Smooth muscle cell of the brain vasculature (primary cell): ENCODE results near the gene LRCH1.

Experiments
- DNase-seq: peaks from one replicate; pipeline ENCODE4 v3.0.0-alpha.2; 2012; ENCODE audit warnings: low read depth, low spot score

LRCH1 gene

DNA sequence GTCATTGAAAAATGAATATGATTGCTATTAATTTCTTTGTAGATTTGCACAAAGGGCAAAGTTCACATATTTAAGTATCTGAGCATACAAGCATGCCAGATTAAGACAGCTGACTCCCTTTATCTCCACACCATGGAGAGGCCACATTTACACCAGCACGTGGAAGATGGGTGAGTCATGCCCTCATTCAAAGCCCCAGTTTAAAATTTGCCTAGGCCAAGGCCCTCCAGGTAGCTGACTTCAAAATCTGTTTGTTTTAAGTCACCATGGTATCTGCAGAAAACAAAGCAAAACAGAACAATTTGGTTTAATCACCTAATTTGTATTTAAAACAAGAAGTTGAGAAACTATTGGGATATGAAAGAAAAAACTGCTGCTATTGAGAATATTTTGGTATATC, 134.8 kb downstream of the LRCH1 start:
- no peak for DNase-seq

DNA sequence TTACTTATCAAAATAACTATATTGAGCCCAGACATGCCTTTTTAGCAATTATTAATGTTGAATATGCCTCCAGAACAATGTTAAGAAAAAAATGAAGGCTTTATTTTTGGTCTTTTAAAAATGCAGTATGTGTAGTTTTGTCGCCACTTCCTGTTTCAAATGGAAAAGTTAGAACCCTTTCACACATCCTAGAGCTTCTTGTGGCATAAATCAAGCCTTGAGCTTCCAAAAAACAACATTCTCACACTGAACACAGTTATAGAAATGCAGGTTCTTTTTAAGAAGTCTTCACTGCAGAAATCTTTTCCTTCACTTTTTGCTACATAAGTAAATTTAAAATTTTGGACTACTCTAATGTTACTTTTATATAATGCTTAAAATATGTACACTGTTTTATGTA, 135.3 kb downstream of the LRCH1 start:
- DNase-seq: no peak

DNA sequence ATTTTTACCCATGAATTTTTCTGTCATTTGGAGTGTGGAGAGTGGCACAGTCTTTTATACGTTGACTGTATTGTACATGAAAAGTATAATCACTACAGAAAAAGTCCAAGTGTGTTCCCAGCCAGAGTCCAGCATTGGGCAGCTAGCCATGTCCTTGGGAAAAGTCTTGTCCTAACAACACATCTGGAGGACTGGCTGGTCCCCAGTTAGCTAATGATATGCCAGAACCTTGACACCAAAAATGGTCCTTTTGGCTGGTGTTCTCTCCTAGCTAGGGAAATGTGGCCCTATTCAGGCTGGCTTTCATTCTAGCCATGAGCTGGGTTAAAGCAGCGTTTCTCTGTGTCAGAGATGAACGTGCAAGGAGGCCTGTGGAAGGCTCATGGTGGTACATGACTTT, 145.0 kb downstream of the LRCH1 start:
- DNase-seq: no peak

DNA sequence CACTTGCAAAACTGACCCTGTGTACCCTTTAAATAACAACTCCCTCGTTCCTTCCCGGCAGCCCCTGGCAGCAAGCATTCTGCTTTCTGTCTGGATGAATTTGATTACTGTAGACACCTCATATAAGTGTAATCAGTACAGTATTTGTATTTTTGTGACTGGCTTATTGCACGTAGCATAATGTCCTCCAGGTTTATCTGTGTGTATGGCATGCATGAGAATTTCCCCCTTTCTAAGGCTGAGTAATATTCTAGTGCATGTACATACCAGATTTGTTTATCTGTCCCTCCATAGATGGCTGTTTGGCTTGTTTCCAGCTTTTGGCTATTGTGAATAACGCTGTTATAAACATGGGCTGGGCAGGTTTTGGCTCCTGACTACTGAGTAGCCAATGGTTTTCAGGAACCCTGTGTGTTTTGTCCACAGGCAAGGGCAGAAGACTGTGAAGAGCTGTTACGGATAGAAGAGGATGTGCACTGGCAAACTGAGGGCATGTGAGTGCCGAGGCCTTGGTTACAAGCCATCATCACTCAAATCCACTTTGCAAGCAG, 146.0 kb downstream of the LRCH1 start:
- DNase-seq: no peak

DNA sequence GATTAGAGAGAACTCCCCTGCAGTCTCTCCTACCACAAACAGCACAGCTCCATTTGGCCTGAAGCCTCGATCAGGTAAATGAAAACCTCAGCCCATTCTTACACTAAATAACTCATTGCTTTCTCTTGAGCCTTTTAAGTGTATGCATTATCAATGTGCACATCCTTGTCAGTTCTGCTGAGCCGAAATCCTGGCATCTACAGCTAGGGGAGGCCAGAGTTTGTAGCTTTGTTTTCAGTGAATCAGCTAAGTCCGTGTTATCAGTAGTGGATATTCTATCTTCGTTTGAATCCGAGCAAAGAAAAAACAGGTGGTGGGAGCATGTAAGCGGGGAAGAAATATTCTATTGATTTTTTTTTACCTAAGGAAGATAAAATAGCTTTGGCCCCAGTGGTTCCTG, 159.6 kb downstream of the LRCH1 start:
- DNase-seq: no peak

DNA sequence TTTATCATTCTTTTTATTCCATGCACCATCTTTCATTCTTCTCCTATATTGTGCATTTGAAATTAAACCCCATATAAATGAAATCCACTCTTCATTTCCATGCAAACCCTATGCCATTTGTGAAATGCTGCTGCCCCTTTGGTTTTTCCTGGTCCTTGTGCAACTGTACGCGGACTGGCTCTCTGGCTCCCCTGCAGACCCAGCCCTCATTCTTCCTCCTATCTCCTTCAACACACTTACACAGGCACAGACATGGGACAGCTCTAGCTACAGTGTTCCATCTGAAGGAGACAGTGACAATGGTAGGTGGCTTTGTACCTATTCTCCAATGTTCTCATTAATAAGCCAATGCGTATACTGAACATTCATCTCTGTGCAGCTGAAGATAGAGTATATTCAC, 162.4 kb downstream of the LRCH1 start:
- no peak for DNase-seq

DNA sequence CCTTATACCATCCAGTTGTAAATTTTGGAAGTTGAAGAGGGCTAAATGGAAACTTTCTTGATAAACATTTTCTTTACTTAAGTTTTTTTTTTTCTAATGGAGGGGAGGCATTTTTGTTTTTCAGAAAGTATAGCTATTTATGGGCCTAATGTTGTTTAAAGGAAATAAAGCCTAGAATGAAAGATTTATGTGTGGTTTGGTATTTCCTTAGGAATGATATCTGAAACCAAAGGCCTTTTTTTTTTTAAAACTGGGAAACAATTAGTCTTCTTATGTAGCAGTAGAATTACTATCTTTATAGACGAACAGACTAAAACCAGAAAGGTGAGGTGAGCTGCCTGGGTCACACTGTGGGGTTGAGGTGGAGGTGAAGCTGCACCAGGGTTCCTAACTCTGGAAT, 163.9 kb downstream of the LRCH1 start:
- no peak for DNase-seq

DNA sequence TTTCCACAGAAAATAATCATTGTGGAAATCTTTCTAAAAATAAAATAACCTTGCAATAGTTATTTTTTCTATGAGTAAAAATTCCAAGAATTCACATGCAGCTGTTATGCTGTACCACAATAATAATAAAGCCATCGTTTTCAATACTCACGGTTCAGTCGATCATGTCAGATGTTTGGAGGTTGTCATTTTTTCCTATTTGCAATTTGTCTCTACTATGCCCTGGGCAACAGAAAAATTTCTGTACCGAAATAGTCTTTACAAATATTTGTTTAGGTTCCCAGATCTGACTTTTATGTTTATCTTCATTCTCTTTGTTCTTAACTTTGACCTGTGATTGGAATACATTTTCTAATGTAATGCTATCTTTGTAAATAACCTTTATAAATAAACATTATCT, 164.3 kb downstream of the LRCH1 start:
- DNase-seq: no peak

DNA sequence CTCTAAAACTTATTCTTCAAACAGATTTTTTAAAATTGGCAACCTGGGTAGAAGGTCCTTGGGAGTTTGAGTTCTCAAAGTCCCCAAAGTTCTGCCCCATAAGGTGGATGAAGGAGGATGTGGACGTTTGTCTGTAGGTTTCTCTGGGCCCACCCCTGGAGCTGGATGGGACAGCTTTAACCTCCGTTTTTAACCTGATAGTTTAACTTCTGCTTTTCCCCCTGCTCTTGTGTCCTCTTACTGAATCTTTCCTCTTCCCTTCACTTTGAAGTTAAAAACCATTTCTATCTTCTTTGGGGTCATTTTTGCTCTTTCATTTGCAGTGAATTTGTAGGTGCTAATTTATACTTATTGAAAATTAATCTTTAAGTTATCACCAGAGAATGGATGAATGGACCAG, 164.9 kb downstream of the LRCH1 start:
- DNase-seq: no peak

DNA sequence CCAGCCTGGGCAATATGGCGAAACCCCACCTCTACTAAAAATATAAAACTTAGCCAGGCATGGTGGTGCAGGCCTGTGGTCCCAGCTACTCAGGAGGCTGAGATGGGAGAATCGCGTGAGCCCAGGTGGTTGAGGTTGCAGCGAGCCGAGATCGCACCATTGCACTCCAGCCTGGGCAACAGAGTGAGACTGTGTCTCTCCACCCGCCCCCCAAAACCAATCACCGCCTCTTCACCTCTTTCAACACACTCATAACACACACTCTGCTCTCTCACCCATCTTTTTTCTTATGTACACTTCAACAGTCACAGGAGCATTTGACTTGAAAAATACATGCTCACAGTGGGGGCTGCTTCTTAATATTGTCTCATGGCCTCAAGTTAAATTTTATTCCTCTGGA, 167.2 kb downstream of the LRCH1 start:
- no peak for DNase-seq

DNA sequence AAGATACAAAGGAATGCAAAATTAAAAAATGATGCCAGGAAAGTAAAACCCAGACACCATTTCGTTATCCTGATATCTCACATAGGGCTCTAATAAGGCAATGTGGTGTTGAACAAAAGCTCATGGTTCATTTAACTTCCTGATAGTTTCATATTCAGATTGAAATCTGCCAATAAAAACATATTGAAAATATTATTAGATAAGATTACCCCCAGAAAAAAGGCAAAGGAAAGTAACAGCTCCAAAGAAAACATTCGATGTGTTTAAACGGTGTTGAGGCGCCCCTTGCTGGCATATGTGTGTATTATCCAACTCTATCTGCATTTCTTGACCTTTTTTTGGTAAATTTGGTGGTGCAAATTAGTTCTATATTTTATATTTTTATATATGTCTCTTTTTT, 168.1 kb downstream of the LRCH1 start:
- DNase-seq: peak; percentile 35

DNA sequence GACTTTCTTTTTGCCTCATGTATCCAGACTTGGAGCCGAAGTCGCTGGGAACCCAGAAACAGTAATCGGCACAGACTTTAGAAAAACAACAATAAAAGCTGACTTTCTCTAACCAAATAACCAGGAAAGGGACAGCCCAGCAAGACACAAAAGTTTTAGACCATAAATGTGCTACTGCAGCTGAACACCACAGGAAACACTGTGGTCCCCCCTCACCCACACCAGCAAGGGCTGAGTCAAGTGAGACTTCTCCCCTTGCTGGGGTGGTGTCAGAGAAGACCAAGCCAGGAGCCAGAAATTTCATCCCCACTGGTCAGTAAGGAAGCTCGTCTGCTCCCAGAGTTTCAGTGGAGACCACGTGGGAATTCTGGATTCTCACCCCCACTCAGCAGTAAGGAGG, 173.4 kb downstream of the LRCH1 start:
- no peak for DNase-seq

DNA sequence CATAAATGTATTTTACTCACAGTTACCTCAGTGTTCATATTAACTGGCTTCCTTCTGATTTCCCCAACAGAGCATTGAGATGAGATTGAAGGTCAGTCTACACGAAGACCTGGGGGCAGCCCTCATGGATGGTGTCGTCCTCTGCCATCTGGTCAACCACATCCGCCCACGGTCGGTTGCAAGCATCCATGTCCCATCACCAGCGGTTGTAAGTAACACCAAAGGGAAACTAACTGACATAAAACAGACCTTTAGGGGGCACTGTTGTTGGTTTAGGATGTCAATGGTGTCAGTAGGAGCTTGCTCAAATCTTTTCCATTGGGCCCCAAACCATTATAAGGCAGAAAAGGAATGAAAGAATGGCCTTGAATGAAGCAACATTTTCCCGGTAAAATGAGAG, 175.8 kb downstream of the LRCH1 start:
- DNase-seq: no peak

DNA sequence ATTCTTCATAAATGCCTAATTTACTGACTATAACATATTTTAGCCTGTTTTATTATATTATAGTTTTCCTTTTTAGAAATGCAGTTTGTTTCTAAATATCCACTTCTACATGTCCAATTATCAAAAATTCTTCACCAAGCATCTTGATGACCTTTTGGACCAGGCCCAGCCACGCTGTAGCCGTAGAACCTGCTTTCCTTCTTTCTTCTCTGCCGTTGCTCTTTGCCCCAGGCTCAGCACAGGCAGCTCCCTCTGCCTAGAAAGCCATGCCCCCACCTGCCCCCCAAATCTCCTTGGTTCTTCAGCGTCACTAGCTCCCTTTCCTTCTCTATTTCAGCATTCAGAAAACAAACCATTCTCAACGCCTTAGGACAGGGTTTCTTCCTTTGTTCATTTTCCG, 178.6 kb downstream of the LRCH1 start:
- DNase-seq: no peak

DNA sequence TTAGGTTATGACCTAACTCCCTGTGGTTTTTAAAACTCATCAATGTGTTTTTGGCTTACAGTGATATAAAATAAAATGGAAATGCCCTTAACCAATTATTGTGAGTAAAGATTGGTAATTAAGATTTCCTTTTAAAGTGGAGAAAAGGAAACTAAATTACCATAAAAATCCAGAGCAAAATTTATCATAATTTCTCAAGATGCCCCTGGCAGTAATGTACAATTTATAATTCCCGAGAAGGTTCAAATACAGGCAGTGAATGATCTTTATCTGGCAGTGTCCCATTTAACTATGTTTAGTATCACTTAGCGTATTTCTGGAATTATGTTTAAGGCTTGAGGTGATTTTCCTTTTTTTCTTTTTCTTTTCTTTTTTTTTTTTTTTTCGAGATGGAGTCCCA, 182.5 kb downstream of the LRCH1 start:
- no peak for DNase-seq

DNA sequence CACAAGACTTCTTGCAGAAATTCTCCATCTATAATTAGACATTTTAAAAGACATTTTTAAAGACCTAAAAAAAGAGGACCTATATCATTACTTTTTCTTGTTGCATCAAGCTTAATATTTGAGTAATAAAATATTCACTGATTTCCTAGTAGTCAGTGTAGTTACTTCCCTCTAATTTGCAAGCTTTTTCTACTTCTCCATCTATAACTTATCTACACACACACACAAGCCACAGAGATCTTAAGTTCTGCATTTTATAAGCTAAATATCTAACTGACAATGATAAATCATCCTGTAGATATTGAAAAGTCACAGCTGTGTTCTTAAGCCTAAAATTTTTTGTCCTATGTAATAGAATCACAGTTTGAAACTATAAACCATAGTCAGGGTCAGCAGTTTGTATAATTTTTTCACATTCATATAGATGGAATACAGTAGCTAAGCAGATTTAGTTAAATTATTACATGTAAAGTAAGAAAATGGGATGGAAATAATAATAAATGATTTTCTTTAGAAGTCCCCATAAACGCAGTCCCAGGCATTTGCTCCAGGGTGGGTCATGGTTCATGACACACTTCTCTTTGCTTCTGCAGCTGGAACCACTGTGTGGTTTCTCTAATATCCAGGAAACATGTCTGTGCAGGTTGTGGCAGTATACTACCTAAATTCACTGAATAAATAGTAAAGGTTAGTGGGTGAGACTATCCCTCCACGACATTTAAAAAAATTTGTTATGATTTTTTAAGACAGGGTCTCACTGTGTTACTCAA, 183.8 kb downstream of the LRCH1 start:
- no peak for DNase-seq

DNA sequence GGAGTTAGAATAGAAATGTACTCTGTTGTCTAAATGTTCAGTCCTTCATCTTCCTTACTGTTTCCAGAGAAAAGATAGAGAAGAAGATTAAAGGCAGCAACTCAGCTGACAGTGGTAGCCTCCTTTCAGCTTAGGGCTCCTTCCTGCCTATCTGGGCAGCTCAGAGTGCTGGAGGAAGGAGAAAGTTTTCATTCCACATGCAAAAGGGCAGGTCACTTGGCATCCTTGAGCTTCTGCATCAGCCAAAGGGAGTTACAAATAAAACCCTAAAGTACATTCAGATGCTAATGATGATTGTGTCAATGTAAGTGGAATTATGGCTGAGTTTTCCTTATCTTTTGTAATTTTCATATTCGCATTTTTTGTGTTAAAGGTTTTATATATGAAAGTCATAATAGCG, 185.1 kb downstream of the LRCH1 start:
- no peak for DNase-seq

DNA sequence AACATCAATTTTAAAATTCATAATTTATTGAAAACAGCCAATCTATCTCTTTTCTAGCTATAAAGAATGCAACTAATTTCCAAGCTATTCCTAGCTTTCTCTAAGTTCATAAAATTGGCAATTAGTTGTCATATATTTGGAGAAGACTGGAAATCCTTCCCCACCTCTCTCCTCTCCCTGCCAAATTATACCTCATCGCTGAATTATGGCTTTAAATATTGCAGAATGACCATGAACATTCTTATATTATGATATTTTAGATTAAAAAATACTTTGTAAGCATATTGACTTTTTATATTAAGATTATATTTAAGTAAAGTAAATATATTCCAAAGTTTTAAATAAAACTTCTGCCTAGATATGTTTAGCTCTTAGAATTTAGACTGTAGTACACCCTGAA, 185.8 kb downstream of the LRCH1 start:
- no peak for DNase-seq

DNA sequence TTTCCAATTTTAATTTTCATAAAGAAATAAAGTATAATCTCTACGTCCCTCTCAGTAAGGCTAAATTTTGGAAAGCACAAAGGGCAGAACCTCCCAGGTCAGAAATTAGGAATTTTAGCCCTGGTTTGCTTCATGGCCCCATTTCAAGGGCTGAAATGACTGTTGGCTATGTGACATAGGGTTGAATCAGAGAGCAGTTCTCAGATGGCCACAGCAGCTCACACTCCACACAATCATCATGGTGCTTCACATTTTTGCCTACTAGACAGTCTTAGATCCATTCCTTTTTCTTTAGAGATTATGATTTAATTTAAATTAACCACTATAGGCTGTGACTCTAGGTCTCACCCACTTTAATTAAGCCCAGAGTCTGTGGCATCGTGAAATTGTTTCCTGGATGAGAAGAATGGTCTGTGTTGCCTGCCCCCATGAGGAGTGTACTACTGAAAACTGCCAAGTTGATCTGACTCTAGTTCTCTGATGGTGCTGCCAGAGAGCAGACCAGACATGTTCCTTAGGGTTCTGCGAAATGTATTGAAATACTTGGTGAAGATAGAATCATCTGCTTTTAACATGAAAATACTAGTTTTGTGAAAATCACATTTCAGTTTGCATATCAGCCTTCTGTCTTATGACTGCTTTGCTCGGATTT, 186.6 kb downstream of the LRCH1 start:
- DNase-seq: no peak

DNA sequence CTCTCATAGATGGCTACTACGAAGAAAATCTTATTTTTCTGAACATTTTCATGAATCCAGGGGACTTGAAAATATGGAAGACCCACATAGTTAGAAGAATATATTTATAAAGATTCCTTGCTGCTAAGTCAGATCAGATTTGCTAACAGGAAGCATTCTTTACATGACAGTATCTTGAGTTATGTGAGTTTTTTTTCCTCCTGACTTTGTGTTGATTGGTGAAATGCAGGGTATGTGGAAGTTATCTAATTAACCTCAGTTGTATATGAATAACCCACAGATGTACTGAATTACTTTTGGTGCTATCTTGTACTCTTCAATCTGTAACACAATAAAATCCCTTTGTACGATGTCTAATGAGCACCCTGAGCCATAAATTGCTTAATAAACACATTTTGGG, 190.2 kb downstream of the LRCH1 start:
- no peak for DNase-seq

DNA sequence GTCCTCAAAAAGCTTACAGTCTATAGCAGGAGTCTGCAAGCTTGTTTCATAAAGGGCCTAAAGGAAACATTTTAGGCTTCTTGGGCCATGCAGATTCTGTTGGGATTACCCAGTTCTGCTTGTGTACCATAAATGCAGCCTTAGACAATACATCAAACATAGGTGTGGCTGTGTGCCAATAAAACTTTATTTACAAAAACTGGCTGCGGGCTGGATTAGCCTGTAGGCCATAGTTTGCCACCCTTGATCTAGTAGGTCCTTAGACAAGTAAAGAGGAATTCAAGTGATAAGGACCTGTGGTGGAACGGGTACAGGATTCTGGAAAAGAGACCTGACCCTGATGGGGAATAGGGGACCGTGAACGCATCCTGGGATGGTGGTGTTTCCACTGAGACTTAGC, 192.1 kb downstream of the LRCH1 start:
- DNase-seq: no peak

DNA sequence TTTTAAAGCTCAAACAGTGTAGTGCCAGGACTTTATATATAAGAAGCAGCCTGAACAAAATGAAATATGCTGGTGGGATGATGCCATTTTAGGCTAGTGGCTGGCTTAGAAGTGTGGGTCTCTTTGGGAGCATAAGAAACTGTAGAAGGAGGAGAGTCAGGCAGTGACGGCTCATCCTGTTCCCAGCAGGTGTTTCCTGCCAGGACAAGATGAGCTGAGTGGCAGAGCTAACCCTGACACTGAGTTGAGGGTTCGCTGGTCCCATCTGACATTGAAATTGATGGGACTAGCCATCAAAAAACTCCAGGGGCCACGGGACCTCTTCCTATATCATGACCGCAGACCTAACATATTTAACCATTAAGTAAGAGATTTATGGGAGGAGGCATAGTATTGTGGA, 192.7 kb downstream of the LRCH1 start:
- DNase-seq: no peak

DNA sequence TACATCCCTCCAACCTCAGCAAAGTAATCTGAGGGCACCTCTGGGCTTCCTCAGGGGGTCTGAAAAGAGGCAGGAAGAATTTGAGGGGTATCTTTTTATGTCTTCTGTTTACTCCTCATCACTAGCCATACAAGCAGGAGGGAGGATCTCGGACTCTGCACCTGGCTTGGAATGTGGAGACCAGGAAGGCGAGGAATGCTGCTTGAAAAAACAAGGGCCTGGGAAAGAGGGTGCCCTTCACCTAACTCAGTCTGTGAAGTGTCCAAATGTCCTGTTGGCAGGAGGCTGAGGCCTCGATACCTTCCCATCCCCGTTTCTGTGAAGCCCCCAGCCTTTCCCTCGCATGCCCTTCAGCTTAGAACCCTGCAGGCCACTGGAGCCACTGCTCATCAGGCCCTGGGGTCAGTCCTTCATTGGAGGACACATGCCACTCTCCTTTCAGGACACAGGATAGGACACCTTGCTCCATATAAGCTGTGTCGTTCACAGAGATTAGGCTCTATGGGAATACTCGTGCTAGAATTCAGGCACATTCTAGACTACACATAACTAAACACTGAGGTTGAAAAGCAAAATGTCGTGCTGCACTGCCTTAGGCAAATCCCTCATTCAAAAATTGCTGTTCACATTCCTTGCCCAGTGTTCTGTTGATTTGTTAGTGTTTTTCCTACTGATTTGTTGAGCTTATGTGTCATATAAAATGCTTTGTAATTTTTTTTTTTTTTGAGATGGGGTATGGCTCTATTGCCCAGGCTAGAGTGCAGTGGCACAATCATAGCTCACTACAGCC, 194.3 kb downstream of the LRCH1 start:
- no peak for DNase-seq
